DMS153 (cell line): ENCODE measurements around the gene RASSF6.
"Not testable (repeated sequence)": the region's sequence is repeated elsewhere in the genome, so short reads cannot be mapped to it uniquely, and the experiment has no call there.

Experiments used
- DNase-seq: peaks from one replicate; lab custom pipeline; 2025; lab: John Stamatoyannopoulos, UW

RASSF6 gene

GRCh38 chr4:73620115-73620792 is at the start of gene RASSF6:
Gene RASSF6 (minus strand): TSS chr4:73620436. CDS start chr4:73611795, 8,641 bp downstream.
- peak; percentile 84 for DNase-seq

- DNase-seq, result no peak
Measured at GRCh38 chr4:73669410-73670183, 49.4 kb upstream of the RASSF6 start.

GRCh38 chr4:73668782-73669201 is 48.6 kb upstream of the RASSF6 start:
- DNase-seq, result no peak

GRCh38 chr4:73665924-73666323 is 45.7 kb upstream of the RASSF6 start:
- DNase-seq, result not testable (repeated sequence)

GRCh38 chr4:73664470-73664869 is 44.2 kb upstream of the RASSF6 start:
- no peak for DNase-seq

GRCh38 chr4:73663576-73663975 is 43.3 kb upstream of the RASSF6 start:
- no peak for DNase-seq

GRCh38 chr4:73662709-73663546 is 42.7 kb upstream of the RASSF6 start:
- DNase-seq, result peak; percentile 50

GRCh38 chr4:73661646-73662119 is 41.4 kb upstream of the RASSF6 start:
- DNase-seq, result no peak

- DNase-seq, result no peak
Measured at GRCh38 chr4:73660808-73661207, 40.6 kb upstream of the RASSF6 start.

GRCh38 chr4:73653695-73654106 is 33.5 kb upstream of the RASSF6 start:
- DNase-seq, result peak; percentile 95

- no peak for DNase-seq
Measured at GRCh38 chr4:73650250-73650649, 30.0 kb upstream of the RASSF6 start.

GRCh38 chr4:73648478-73648877 is 28.2 kb upstream of the RASSF6 start:
- DNase-seq, result peak; percentile 93

- DNase-seq, result no peak
Measured at GRCh38 chr4:73646117-73646516, 25.9 kb upstream of the RASSF6 start.

GRCh38 chr4:73631565-73632226 is 11.5 kb upstream of the RASSF6 start:
- peak; percentile 58 for DNase-seq

- DNase-seq, result not testable (repeated sequence)
Measured at GRCh38 chr4:73628834-73629233, 8.6 kb upstream of the RASSF6 start.

GRCh38 chr4:73621357-73621756 is 1.1 kb upstream of the RASSF6 start:
- no peak for DNase-seq

GRCh38 chr4:73619346-73619745 is 890 bp downstream of the RASSF6 start:
- DNase-seq, result peak; percentile 33

- DNase-seq, result no peak
Measured at GRCh38 chr4:73617256-73617655, 3.0 kb downstream of the RASSF6 start.

GRCh38 chr4:73615613-73616012 is 4.6 kb downstream of the RASSF6 start:
- DNase-seq, result no peak

- DNase-seq, result no peak
Measured at GRCh38 chr4:73614311-73614867, 5.8 kb downstream of the RASSF6 start.

GRCh38 chr4:73613130-73613529 is 7.1 kb downstream of the RASSF6 start:
- no peak for DNase-seq
